ENCODE results near the gene UBAP2L.
"Not testable (repeated sequence)": the region's sequence is repeated elsewhere in the genome, so short reads cannot be mapped to it uniquely, and the experiment has no call there.

UBAP2L gene

GRCh38 chr1:154304664-154305337, 84.0 kb downstream of the UBAP2L start:
- no peak for DNase-seq (ENCODE audit: low spot score)
- TF ChIP-seq, protein P1, sequence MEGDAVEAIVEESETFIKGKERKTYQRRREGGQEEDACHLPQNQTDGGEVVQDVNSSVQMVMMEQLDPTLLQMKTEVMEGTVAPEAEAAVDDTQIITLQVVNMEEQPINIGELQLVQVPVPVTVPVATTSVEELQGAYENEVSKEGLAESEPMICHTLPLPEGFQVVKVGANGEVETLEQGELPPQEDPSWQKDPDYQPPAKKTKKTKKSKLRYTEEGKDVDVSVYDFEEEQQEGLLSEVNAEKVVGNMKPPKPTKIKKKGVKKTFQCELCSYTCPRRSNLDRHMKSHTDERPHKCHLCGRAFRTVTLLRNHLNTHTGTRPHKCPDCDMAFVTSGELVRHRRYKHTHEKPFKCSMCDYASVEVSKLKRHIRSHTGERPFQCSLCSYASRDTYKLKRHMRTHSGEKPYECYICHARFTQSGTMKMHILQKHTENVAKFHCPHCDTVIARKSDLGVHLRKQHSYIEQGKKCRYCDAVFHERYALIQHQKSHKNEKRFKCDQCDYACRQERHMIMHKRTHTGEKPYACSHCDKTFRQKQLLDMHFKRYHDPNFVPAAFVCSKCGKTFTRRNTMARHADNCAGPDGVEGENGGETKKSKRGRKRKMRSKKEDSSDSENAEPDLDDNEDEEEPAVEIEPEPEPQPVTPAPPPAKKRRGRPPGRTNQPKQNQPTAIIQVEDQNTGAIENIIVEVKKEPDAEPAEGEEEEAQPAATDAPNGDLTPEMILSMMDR (IDR thresholded peaks at IDR 0.05; ENCODE audit: extremely low read depth, missing control alignments), result no peak

DNA sequence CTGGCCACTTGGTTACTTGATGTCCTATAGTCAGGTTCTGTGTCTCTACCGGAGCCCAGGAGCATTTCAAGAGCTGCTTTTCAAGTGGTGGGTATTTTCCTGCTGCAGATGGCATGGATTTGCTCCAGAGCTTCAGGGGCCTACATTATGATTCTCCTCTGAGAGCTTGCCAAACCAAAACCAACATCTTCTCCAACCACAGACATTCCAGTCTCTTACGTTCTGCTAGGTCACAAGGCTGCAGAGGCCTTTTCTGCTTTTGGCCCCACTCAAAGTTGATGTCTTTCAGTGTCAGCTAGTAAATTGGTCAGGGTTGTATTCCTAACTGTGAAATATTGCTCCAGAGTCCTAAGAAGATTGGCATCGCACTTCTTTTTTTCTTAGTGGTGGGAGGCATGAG, 85.4 kb downstream of the UBAP2L start:
- DNase-seq (ENCODE audit: low spot score), result no peak
- TF ChIP-seq, protein P1 (IDR thresholded peaks at IDR 0.05; ENCODE audit: extremely low read depth, missing control alignments), result no peak

- not testable (repeated sequence) for DNase-seq (ENCODE audit: low spot score)
These were observed 87.0 kb downstream of the UBAP2L start for GRCh38 chr1:154307670-154308270.

DNA sequence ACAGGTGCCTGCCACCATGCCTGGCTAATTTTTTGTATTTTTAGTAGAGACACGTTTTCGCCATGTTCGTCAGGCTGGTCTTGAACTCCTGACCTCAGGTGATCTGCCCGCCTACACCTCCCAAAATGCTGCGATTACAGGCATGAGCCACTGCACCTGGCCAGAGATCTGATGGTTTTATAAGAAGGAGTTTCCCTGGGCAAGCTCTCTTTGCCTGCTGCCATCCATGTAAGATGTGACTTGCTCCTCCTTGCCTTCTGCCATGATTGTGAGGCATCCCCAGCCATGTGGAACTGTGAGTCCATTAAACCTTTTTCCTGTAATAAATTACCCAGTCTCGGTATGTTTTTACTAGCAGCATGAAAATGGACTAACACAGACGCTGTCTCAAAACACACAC, 88.4 kb downstream of the UBAP2L start:
- not testable (repeated sequence) for DNase-seq (ENCODE audit: low spot score)

DNA sequence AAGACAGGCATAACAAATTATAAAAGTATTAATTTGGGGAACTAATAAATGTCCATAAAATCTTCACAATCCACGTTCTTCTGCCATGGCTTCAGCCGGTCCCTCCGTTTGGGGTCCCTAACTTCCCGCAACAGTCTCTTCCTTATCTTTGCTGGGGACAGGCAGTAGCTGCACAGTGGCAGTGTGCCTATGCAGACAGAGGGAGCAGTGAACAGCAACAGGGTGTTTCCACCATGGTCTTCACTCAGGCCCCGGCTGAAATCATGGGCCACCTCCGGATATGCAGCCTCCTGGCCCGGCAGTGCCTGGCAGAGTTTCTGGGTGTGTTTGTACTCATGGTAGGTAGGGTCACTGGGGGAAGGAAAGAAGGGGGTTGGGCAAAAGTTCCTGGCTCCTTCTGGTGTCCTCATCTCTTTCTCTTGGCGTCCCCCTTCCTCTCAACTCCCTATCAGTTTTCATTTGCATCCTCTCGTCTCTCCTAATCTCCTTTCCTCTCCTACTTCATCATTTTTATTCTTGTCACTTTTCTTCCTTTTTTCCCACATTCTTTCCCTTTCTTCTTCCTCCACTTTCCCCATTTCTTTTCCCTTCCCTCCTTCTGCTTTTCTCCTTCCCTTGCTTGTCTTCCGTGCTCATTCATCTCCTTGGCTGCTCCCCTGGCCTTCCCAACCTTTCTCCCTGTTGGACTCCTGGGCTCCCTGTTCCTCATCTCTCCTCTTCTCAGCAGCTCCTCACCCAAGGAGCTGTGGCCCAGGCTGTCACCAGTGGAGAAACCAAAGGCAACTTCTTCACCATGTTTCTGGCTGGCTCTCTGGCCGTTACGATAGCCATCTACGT, 91.7 kb downstream of the UBAP2L start:
- DNase-seq (ENCODE audit: low spot score), result not testable (repeated sequence)

- no peak for DNase-seq (ENCODE audit: low spot score)
- TF ChIP-seq, protein P1 (IDR thresholded peaks at IDR 0.05; ENCODE audit: extremely low read depth, missing control alignments), result no peak
These were observed 92.3 kb downstream of the UBAP2L start for GRCh38 chr1:154313066-154313356.

DNA sequence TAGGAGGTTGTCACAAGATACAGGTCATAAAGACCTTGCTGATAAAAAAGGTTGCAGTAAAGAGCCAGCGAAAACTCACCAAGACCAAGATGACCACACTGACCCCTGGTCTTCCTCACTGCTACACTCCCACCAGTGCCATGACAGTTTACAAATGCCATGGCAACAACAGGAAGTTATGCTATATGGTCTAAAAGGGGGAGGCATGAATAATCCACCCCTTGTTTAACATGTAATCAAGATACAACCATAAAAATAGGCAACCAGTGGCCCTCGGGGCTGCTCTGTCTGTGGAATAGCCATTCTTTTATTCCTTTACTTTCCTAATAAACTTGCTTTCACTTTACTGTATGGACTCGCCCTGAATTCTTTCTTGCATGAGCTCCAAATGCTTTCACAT, 93.5 kb downstream of the UBAP2L start:
- DNase-seq (ENCODE audit: low spot score), result not testable (repeated sequence)

- no peak for DNase-seq (ENCODE audit: low spot score)
- TF ChIP-seq, protein P1 (IDR thresholded peaks at IDR 0.05; ENCODE audit: extremely low read depth, missing control alignments), result no peak
These were observed 95.9 kb downstream of the UBAP2L start for GRCh38 chr1:154316704-154317103.

DNA sequence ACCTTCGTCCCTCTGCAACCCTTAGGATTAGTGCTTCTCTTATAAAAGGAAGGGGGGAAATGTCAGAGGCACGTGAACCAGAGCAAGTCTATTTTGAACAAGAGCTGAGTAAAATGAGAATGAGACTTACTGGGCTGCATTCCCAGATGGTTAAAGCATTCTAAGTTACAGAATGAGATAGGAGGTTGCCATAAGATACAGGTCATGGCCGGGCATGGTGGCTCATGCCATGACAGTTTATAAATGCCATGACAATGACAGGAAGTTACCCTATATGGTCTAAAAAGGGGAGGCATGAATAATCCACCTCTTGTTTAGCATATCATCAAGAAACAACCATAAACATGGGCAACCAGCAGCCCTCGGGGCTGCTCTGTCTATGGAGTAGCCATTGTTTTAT, 97.6 kb downstream of the UBAP2L start:
- TF ChIP-seq, protein P1 (IDR thresholded peaks at IDR 0.05; ENCODE audit: extremely low read depth, missing control alignments), result no peak
- DNase-seq (ENCODE audit: low spot score), result no peak
